ENCODE results near the gene SBF1. TPM values are rescaled to one million over a fixed set of nuclear protein-coding genes. Genes with fewer than 3 reads are reported as not detected.

The SBF1 gene
- polyA plus RNA-seq, 1 of the 3 experiments (the other 2 are of a cell fraction): 29.1 TPM

- Histone ChIP-seq H3K9ac (no peak overlapping the region), H3K27me3 (ENCODE audit: insufficient read depth) (no peaks in the 10 kb centered on the region), H3K36me3 (replicated peaks in 1 of 2; ENCODE audit: control insufficient read depth in 1 of 2, insufficient read depth in 2 of 2, low read length in 1 of 2) (peaks cover 48 to 49% of the 10 kb centered on the region in 2 experiments), H3K4me2 (no peak overlapping the region), H4K20me1 (ENCODE audit: insufficient read depth) (no peaks in the 10 kb centered on the region), H3K79me2 (ENCODE audit: insufficient read depth) (peaks cover 9% of the 10 kb centered on the region), H3K4me1 (ENCODE audit: control insufficient read depth in 1 of 2, insufficient read depth in 2 of 2, low read depth in 1 of 2, low read length in 1 of 2) (no peaks in the 10 kb centered on the region), H3F3A (replicated peaks; ENCODE audit: insufficient read depth) (peaks cover 5% of the 10 kb centered on the region), H3K4me3 (ENCODE audit: low read depth in 2 of 2, low read length in 1 of 2) (no peak overlapping the region), H3K9me3 (no peaks in the 10 kb centered on the region), H2AFZ (ENCODE audit: low read depth) (no peak overlapping the region), H3K9me2 (no peaks in the 10 kb centered on the region), H3K27ac (ENCODE audit: low read depth in 2 of 2, low read length in 1 of 2) (no peak overlapping the region)
- ChIA-PET POLR2A (no interaction called here), CTCF (no interaction called here)
- 98% methylated on average over 12 of the region's 12 CpGs for WGBS (ENCODE audit: low lambda C conversion rate)
- no peak for TF ChIP-seq ZBTB33 (IDR thresholded peaks at IDR 0.05; ENCODE audit: borderline replicate concordance, low read depth)
- no peak for DNase-seq
These were observed 49.5 kb downstream of the SBF1 start for GRCh38 chr22:50425179-50425916.

GRCh38 chr22:50423956-50424355, 50.9 kb downstream of the SBF1 start:
- Histone ChIP-seq H2AFZ (ENCODE audit: low read depth) (no peak overlapping the region), H3K27ac (ENCODE audit: low read depth in 2 of 2, low read length in 1 of 2) (no peak overlapping the region), H3K4me1 (ENCODE audit: control insufficient read depth in 1 of 2, insufficient read depth in 2 of 2, low read depth in 1 of 2, low read length in 1 of 2) (no peaks in the 10 kb centered on the region), H3F3A (replicated peaks; ENCODE audit: insufficient read depth) (peaks cover 1% of the 10 kb centered on the region), H3K79me2 (ENCODE audit: insufficient read depth) (peaks cover 9% of the 10 kb centered on the region), H3K4me3 (ENCODE audit: low read depth in 2 of 2, low read length in 1 of 2) (no peak overlapping the region), H3K9ac (no peak overlapping the region), H3K9me3 (no peaks in the 10 kb centered on the region), H3K27me3 (ENCODE audit: insufficient read depth) (no peaks in the 10 kb centered on the region), H3K4me2 (no peak overlapping the region), H4K20me1 (ENCODE audit: insufficient read depth) (no peaks in the 10 kb centered on the region), H3K36me3 (replicated peaks in 1 of 2; ENCODE audit: control insufficient read depth in 1 of 2, insufficient read depth in 2 of 2, low read length in 1 of 2) (peaks cover 50 to 53% of the 10 kb centered on the region in 2 experiments), H3K9me2 (no peaks in the 10 kb centered on the region)
- TF ChIP-seq NFIC (IDR thresholded peaks at IDR 0.05; ENCODE audit: borderline replicate concordance): no peak
- TF ChIP-seq USF1 (IDR thresholded peaks at IDR 0.05; ENCODE audit: borderline replicate concordance, low read depth): no peak
- no peak for TF ChIP-seq TCF12 (IDR thresholded peaks at IDR 0.05)
- 100% methylated on average over 4 of the region's 14 CpGs for WGBS (ENCODE audit: low lambda C conversion rate)
- ChIA-PET CTCF (no interaction called here), POLR2A (no interaction called here)
- DNase-seq: no peak

- Histone ChIP-seq H3K9me3 (no peaks in the 10 kb centered on the region), H3K9me2 (no peaks in the 10 kb centered on the region), H3K4me1 (ENCODE audit: control insufficient read depth in 1 of 2, insufficient read depth in 2 of 2, low read depth in 1 of 2, low read length in 1 of 2) (no peaks in the 10 kb centered on the region), H3K36me3 (replicated peaks in 1 of 2; ENCODE audit: control insufficient read depth in 1 of 2, insufficient read depth in 2 of 2, low read length in 1 of 2) (peaks cover 49 to 56% of the 10 kb centered on the region in 2 experiments), H3K4me3 (ENCODE audit: low read depth in 2 of 2, low read length in 1 of 2) (no peak overlapping the region), H3F3A (replicated peaks; ENCODE audit: insufficient read depth) (no peaks in the 10 kb centered on the region), H3K27ac (ENCODE audit: low read depth in 2 of 2, low read length in 1 of 2) (no peak overlapping the region), H3K4me2 (no peak overlapping the region), H4K20me1 (ENCODE audit: insufficient read depth) (no peaks in the 10 kb centered on the region), H3K9ac (no peak overlapping the region), H2AFZ (ENCODE audit: low read depth) (no peak overlapping the region), H3K27me3 (ENCODE audit: insufficient read depth) (no peaks in the 10 kb centered on the region), H3K79me2 (ENCODE audit: insufficient read depth) (peaks cover 6% of the 10 kb centered on the region)
- 96% methylated on average over 6 of the region's 21 CpGs for WGBS (ENCODE audit: low lambda C conversion rate)
- CTCF ChIA-PET: no interaction called here
- POLR2A ChIA-PET: no interaction called here
- no peak for DNase-seq
- no peak for TF ChIP-seq JUND (IDR thresholded peaks at IDR 0.05)
- no peak for TF ChIP-seq EP300 (IDR thresholded peaks at IDR 0.05; ENCODE audit: borderline replicate concordance in 1 of 2, low read depth in 1 of 2, low read length in 1 of 2)
- TF ChIP-seq GATA2 (CRISPR knock-in tag; IDR thresholded peaks at IDR 0.05): no peak
- TF ChIP-seq REST (IDR thresholded peaks at IDR 0.05; ENCODE audit: low read depth, low read length): no peak
- TF ChIP-seq TAF1 (IDR thresholded peaks at IDR 0.05; ENCODE audit: borderline replicate concordance, low read depth, low read length): no peak
- no peak for TF ChIP-seq TCF12 (IDR thresholded peaks at IDR 0.05)
- no peak for TF ChIP-seq YY1 (IDR thresholded peaks at IDR 0.05; ENCODE audit: low read depth)
- TF ChIP-seq CHD2 (IDR thresholded peaks at IDR 0.05; ENCODE audit: low read length, partially characterized antibody): no peak
- TF ChIP-seq MAX (IDR thresholded peaks at IDR 0.05; ENCODE audit: low read depth): no peak
These were observed 51.6 kb downstream of the SBF1 start for GRCh38 chr22:50422961-50423815.

All from SK-N-SH (cell line).